HG02678 (cell line): Measurements from ENCODE around the gene PARD6G.

Source experiments
- ATAC-seq: cut with Tn5 transposase; IDR thresholded peaks from one replicate; pipeline ENCODE4 v1.9.1; 2021; ENCODE audit warnings: mild to moderate bottlenecking, moderate library complexity; ENCODE audit not compliant: unreplicated experiment

The PARD6G gene

GRCh38 chr18:80120932-80121331, 126.4 kb downstream of the PARD6G start:
- ATAC-seq: no peak

GRCh38 chr18:80119111-80119510, 128.2 kb downstream of the PARD6G start:
- no peak for ATAC-seq

- ATAC-seq: no peak
Observed at GRCh38 chr18:80115035-80115434, 132.3 kb downstream of the PARD6G start.

- no peak for ATAC-seq
Observed at GRCh38 chr18:80112624-80113248, 134.6 kb downstream of the PARD6G start.

GRCh38 chr18:80109676-80110078, 137.6 kb downstream of the PARD6G start:
- ATAC-seq: peak; percentile 30

GRCh38 chr18:80108739-80109675, 138.3 kb downstream of the PARD6G start, which contains the start of gene ADNP2:
ADNP2 (plus strand) TSS chr18:80109262; CDS start chr18:80117543, 8,281 bp downstream.
- ATAC-seq: peak; percentile 56

- no peak for ATAC-seq
Observed at GRCh38 chr18:80108121-80108536, 139.2 kb downstream of the PARD6G start.

- no peak for ATAC-seq
Observed at GRCh38 chr18:80107426-80107825, 139.9 kb downstream of the PARD6G start.
